ENCODE results near the gene ALK. TPM values are rescaled to one million over a fixed set of nuclear protein-coding genes. Genes with fewer than 3 reads are reported as not detected.

Gene ALK
- total RNA-seq, 4 donors from 2014 or later: 0.19 TPM; not detected in 3

DNA sequence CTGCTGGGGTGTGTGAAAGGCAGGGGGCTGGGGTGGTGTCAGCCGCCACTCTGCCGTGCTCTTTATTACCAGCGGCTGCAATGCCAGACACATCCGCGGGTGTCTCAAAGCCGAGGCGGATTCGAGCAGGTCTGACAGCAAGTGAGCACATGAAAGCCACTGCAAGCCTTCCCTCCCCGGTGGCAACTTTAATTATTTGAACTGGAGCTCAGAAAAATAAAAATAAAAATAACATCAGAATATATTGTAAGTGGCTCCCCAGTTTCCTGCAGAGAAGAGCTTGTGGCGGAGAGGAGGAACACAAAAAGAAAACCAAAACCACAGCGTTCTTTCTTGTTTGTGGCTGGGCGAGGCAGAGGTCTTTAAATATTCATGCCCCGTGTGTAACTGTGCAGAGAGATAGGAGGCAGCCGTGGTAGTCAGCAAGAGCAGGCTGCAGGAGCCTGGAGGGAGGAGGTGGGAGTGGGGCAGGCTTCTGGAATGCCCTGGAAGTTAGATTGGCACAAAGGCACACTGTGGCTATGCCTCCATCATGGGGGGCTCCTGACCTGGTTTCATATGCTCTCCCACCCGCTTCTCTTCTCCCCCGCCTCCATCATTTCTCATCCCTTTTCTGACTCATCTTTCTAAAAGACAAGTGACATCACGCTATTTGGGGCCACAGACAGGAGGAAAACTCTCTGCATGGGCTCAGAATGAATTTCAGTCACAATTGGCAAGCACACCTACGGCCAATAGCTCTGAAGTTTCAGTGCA is 606.4 kb downstream of the ALK start:
- intact Hi-C loops (cut with DNase I): no loop called here
- Histone ChIP-seq H3K36me3 (no peaks in the 10 kb centered on the region), H3K9me3 (no peaks in the 10 kb centered on the region), H3K27ac (no peak overlapping the region), H3K27me3 (peaks cover 0 to 12% (median 0%) of the 10 kb centered on the region in 4 donors), H3K4me1 (peaks cover 0 to 15% (median 0%) of the 10 kb centered on the region in 3 donors), H3K4me3 (peak overlapping the region in 2 of 4 donors; percentile 0 to 23)
- DNase-seq: no peak
- 11 to 16% methylated on average over 16 to 18 of the region's 18 CpGs for WGBS, 2 donors
- TF ChIP-seq POLR2A (IDR thresholded peaks at IDR 0.05): no peak
- peak in 5 of 6 experiments; percentile 11 to 59 (median 44) for TF ChIP-seq CTCF (IDR thresholded peaks at IDR 0.05)

DNA sequence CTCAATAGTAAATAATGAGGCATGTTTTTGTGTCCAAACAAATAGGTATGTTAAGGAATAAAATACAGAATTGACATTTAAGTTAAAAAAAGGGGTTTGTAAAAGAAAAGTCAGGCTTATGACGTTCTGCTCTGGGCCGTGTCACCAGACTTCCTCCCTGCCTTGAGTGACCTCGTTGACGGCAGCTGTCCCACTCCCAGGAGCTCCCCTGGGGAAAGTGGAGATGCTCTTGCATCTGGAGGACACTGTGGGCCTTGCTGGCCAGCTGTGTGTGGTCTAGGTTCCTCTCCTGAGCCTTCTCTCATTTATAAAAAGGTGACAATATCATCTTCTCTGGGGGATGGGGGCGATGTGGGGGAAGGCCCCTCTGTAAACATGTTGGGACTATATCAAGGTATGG is 609.9 kb downstream of the ALK start:
- H3K4me1 ChIP-seq: peaks cover 0 to 15% (median 0%) of the 10 kb centered on the region in 3 donors
- H3K36me3 ChIP-seq: no peaks in the 10 kb centered on the region
- whole genome bisulfite sequencing, 2 donors: 67 to 77% methylated on average over 4 of the region's 5 CpGs
- no peak overlapping the region for H3K27ac ChIP-seq
- H3K27me3 ChIP-seq: peaks cover 0 to 4% (median 0%) of the 10 kb centered on the region in 4 donors
- intact Hi-C loops (cut with DNase I): no loop called here
- H3K9me3 ChIP-seq: no peaks in the 10 kb centered on the region
- no peak overlapping the region for H3K4me3 ChIP-seq
- TF ChIP-seq POLR2A (IDR thresholded peaks at IDR 0.05): no peak
- no peak for TF ChIP-seq CTCF (IDR thresholded peaks at IDR 0.05)
- DNase-seq: no peak

DNA sequence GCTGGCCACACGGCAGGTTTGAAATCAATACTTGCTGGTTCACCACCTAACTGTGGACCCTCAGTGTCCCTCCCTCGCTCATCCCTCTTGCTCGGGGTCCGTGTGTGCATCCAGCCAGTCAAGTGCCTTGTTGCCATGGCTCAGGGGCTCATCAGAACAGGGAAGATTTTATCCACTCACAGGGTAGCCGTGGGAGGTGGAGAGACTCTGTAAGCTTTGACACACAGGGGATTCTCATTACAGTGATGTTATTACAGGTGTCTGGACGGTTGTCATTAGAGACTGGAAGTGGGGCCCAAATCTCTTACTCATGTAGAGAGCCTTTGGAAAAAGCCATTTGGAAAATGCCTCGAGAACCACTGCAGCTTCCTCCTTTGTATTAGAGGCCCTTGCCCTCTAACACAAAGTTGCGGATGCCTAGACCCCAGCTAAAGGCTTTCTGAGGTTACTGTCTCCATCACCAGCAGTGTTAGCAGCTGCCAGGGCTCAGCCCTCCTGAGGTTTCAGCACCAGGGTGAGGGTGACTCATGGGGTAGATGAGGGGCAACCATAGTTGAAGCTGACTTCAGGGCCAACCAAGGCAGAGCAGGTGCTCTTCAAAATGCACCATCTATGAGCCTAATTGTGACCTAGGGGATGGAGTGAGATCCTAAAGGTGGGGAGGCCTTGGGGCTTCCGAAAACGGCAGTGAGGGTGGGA is 610.6 kb downstream of the ALK start:
- H3K36me3 ChIP-seq: no peaks in the 10 kb centered on the region
- no peak overlapping the region for H3K27ac ChIP-seq
- DNase-seq: no peak
- intact Hi-C loops (cut with DNase I): no loop called here
- H3K9me3 ChIP-seq: no peaks in the 10 kb centered on the region
- TF ChIP-seq POLR2A (IDR thresholded peaks at IDR 0.05): no peak
- no peak for TF ChIP-seq CTCF (IDR thresholded peaks at IDR 0.05)
- H3K4me1 ChIP-seq: peaks cover 0 to 15% (median 0%) of the 10 kb centered on the region in 3 donors
- no peak overlapping the region for H3K4me3 ChIP-seq
- 61 to 72% methylated on average over 7 to 9 of the region's 10 CpGs for WGBS, 2 donors
- H3K27me3 ChIP-seq: peaks cover 0 to 4% (median 0%) of the 10 kb centered on the region in 4 donors

DNA sequence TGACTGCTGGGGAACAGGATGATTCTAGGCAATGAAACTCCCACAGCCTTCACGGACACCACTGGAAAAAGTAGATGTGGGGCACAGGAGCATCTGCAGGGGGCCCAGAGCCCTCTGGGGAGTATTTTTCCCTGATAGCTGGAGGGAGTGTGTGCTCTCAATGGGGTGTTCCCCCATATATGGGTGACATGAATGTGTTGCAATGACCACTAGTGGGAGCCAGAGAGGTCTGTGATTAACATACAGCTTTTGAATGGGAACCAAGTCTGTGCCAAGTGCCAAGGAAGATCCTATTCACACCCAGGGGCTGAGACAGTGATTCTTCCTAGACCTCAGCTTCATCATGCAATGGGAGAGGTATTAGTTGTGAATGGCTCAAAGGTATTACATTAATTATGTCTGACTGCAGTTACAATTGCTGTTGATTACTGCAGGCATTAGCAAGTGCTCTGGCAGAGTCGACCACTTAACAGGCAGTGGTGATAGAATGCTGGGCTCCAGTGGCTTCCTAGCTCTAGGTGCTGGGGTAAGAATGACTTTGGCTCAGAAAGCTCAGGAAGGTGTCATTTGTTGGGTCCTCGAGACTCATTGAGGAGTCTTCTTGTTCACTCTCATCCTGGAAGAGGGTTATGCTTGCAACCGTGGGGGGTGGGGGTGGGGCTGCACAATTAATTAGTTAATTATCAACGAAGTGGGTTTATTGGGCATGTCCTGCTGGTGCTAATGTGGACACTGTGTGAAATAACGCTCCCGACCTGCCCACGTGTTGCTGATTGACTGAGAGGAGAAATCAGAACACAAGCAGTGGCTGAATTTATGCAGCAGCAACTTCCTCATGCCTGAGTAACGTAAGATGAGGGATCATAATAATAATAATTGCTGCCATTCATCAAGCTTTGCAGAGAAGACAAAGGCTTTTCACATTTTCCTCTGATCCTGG is 612.0 kb downstream of the ALK start:
- intact Hi-C loops (cut with DNase I): no loop called here
- no peak overlapping the region for H3K4me3 ChIP-seq
- H3K9me3 ChIP-seq: no peaks in the 10 kb centered on the region
- no peak for DNase-seq
- no peaks in the 10 kb centered on the region for H3K36me3 ChIP-seq
- TF ChIP-seq POLR2A (IDR thresholded peaks at IDR 0.05): no peak
- TF ChIP-seq CTCF (IDR thresholded peaks at IDR 0.05): peak; percentile 54 to 75 (median 59)
- peaks cover 0 to 4% (median 0%) of the 10 kb centered on the region in 4 donors for H3K27me3 ChIP-seq
- no peak overlapping the region for H3K27ac ChIP-seq
- H3K4me1 ChIP-seq: peaks cover 0 to 3% (median 0%) of the 10 kb centered on the region in 3 donors
- WGBS, 2 donors: 62 to 71% methylated on average over 6 to 9 of the region's 9 CpGs
